HepG2 (cell line): ENCODE results near the gene DOCK1. TPM values are rescaled to one million over a fixed set of nuclear protein-coding genes. Genes with fewer than 3 reads are reported as not detected.

ENCODE experiments used
- EP300 ChIP-seq, 3 experiments: sonication (generic) in 1 of 3; formaldehyde crosslinking in 1 of 3; IDR thresholded peaks; 2 replicates each; pipeline versions ENCODE4 v1.5.1 to v1.6.1; 2011 to 2020; ENCODE audit warnings: low read depth in 2 of 3, low read length in 2 of 3, borderline replicate concordance in 1 of 3, improper control_type of control experiment in 1 of 3, mild to moderate bottlenecking in 1 of 3, missing genetic modification reagents in 1 of 3, moderate library complexity in 1 of 3
- ERF ChIP-seq: IDR thresholded peaks from 2 replicates; pipeline ENCODE4 v1.6.1; 2018; ENCODE audit warnings: missing biosample characterization, missing genetic modification reagents
- FOXA3 ChIP-seq: IDR thresholded peaks from 2 replicates; pipeline ENCODE4 v1.6.1; 2016; ENCODE audit warnings: missing genetic modification reagents, missing compliant biosample characterization
- FOXK1 ChIP-seq: sonication (generic); formaldehyde crosslinking; IDR thresholded peaks from 2 replicates; pipeline ENCODE4 v1.4.0; 2020; ENCODE audit warnings: low read depth, missing genetic modification reagents, borderline replicate concordance
- FOXK2 ChIP-seq: fragments of 450-650 bp; IDR thresholded peaks from 2 replicates; pipeline ENCODE4 v1.6.1; 2016
- GATA4 ChIP-seq: sonication (generic); IDR thresholded peaks from 2 replicates; pipeline ENCODE4 v1.6.1; 2016; ENCODE audit warnings: antibody characterized with exemption, low read depth, borderline replicate concordance
- GRHL1 ChIP-seq: sonication (generic); formaldehyde crosslinking; conservative IDR thresholded peaks from 2 replicates; pipeline ENCODE4 v1.8.0; 2022; ENCODE audit warnings: missing genetic modification reagents
- NCOA2 ChIP-seq: sonication (generic); formaldehyde crosslinking; IDR thresholded peaks from 2 replicates; pipeline ENCODE4 v1.8.0; 2022; ENCODE audit warnings: inconsistent platforms
- RFXAP ChIP-seq: sonication (generic); formaldehyde crosslinking; IDR thresholded peaks from 2 replicates; pipeline ENCODE4 v1.4.0; 2020; ENCODE audit warnings: missing genetic modification reagents, borderline replicate concordance
- RXRB ChIP-seq: IDR thresholded peaks from 2 replicates; pipeline ENCODE4 v1.6.1; 2016; ENCODE audit warnings: borderline replicate concordance, missing genetic modification reagents, missing compliant biosample characterization
- TARDBP ChIP-seq: sonication (generic); formaldehyde crosslinking; IDR thresholded peaks from 2 replicates; pipeline ENCODE4 v1.8.0; 2022; ENCODE audit warnings: mild to moderate bottlenecking, missing genetic modification reagents
- TCF7 ChIP-seq: sonication (generic); IDR thresholded peaks from 2 replicates; pipeline ENCODE4 v1.6.1; 2016; ENCODE audit warnings: antibody characterized with exemption, low read depth
- TRIM24 ChIP-seq: sonication (generic); formaldehyde crosslinking; IDR thresholded peaks from 2 replicates; pipeline ENCODE4 v1.8.0; 2022; ENCODE audit warnings: mild to moderate bottlenecking, missing genetic modification reagents
- ZNF205 ChIP-seq: IDR thresholded peaks from 2 replicates; pipeline ENCODE4 v1.6.1; 2018; ENCODE audit warnings: missing biosample characterization, missing genetic modification reagents
- ZNF232 ChIP-seq: sonication (generic); formaldehyde crosslinking; IDR thresholded peaks from 2 replicates; pipeline ENCODE4 v1.4.0; 2020; ENCODE audit warnings: missing genetic modification reagents, borderline replicate concordance
- ZNF562 ChIP-seq: sonication (generic); formaldehyde crosslinking; IDR thresholded peaks from 2 replicates; pipeline ENCODE4 v1.8.0; 2022; ENCODE audit warnings: missing genetic modification reagents, borderline replicate concordance
- polyA plus RNA-seq, 8 experiments: library from polyadenylated mRNA; depleted of rRNA in 3 of 8; stranded (reverse) in 7 of 8; unstranded in 1 of 8; fragments of >200 nt; fragmentation: Illumina TruSeq in 4 of 8; extraction: Trizol in 4 of 8; gene quantifications; 2 replicates each; pipeline versions ENCODE4 v1.2.1 to v1.2.3, GENCODE V29; 2011 to 2016; ENCODE audit warnings: low read depth in 4 of 8, missing spikeins in 1 of 8, mixed read lengths in 1 of 8; ENCODE audit not compliant: insufficient read depth in 1 of 8
- total RNA-seq, 5 experiments: library from RNA; depleted of rRNA; stranded (reverse); fragments of >200 nt; fragmentation: Illumina TruSeq; extraction: Trizol; gene quantifications; 2 replicates each; pipeline ENCODE4 v1.2.3, GENCODE V29; 2016; ENCODE audit warnings: low read depth in 1 of 5
- TF ChIP-seq, protein P1 (sequence below): sonication (generic); formaldehyde crosslinking; IDR thresholded peaks from 2 replicates; pipeline ENCODE4 v1.4.0; 2020; ENCODE audit warnings: missing genetic modification reagents, borderline replicate concordance
- TF ChIP-seq, protein P2 (sequence below): sonication (generic); formaldehyde crosslinking; IDR thresholded peaks from 2 replicates; pipeline ENCODE4 v1.8.0; 2022; ENCODE audit warnings: mild to moderate bottlenecking, missing genetic modification reagents, borderline replicate concordance
- TF ChIP-seq, protein P3 (sequence below): IDR thresholded peaks from 2 replicates; pipeline ENCODE4 v1.6.1; 2012; ENCODE audit warnings: inconsistent platforms

The DOCK1 gene
- total and polyA plus RNA-seq, 2 of the 13 experiments (the other 11 are each of a cell fraction or from before 2014, with no cell fraction given): 8.3 to 25.5 TPM

DNA sequence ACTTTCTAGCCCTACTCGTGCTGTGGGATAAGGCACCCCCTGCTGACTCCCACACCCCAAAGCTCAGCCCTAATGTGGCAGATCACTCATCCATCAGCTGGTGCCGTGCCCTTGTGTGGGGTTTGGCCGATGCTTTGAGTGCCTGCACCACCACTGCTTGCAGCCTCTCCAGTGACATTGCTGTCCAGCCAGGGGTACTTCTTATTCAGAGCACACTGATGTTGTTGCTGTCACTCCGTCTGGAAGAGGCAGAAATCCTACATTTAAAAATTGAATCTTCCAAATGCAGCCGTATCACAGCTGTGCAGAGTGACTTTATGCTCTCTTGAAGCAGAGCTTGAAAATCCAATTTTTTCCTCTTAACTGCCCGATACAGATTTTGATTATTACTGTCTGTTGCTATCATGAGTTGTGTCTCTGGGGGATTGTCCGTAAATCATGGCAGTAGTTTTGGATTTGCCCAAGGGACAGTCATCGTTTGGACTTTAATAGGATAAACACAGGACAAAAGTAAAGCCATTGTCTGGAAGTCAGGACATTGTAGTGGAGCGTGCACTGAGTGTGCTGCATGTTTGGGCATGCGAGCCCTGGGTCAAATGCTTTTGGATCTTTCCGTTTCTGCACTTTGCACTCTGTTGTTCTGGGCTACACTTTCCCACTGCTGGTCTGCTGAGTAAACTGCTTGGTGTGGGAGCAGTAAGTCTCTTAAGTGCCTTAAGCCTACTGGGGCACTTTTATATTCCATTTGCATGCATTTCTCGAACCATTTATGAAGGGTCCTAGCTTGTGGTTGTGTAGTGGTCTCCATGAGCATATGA lies 128.2 kb downstream of the DOCK1 start (continued):
- TF ChIP-seq EP300 (IDR thresholded peaks at IDR 0.05; ENCODE audit: low read depth in 2 of 2, low read length in 2 of 2) (peak; percentile 12 to 75; a peak in 2 of 4 replicates), EP300 (CRISPR knock-in tag; IDR thresholded peaks at IDR 0.05; ENCODE audit: borderline replicate concordance) (peak; percentile 78), GRHL1 (no peak), ZNF232 (CRISPR knock-in tag) (0 out of 2 replicates have a peak, but pooled peaks have one; percentile 30), FOXA3 (CRISPR knock-in tag) (peak; percentile 58), ZNF205 (peak; percentile 56; the same call in 1 of the 2 replicates), NCOA2 (CRISPR knock-in tag) (peak; percentile 61), TARDBP (CRISPR knock-in tag) (peak; percentile 38; the same call in 1 of the 2 replicates), FOXK2 (no peak), RFXAP (CRISPR knock-in tag) (0 out of 2 replicates have a peak, but pooled peaks have one; percentile 52), RXRB (CRISPR knock-in tag) (peak; percentile 76), GATA4 (0 out of 2 replicates have a peak, but pooled peaks have one; percentile 11), ZNF562 (CRISPR knock-in tag) (no peak), ERF (0 out of 2 replicates have a peak, but pooled peaks have one; percentile 42), FOXK1 (CRISPR knock-in tag) (peak; percentile 45; the same call in 1 of the 2 replicates), TRIM24 (CRISPR knock-in tag) (no peak), TCF7 (peak; percentile 67; the same call in 1 of the 2 replicates)
- TF ChIP-seq, protein P1, sequence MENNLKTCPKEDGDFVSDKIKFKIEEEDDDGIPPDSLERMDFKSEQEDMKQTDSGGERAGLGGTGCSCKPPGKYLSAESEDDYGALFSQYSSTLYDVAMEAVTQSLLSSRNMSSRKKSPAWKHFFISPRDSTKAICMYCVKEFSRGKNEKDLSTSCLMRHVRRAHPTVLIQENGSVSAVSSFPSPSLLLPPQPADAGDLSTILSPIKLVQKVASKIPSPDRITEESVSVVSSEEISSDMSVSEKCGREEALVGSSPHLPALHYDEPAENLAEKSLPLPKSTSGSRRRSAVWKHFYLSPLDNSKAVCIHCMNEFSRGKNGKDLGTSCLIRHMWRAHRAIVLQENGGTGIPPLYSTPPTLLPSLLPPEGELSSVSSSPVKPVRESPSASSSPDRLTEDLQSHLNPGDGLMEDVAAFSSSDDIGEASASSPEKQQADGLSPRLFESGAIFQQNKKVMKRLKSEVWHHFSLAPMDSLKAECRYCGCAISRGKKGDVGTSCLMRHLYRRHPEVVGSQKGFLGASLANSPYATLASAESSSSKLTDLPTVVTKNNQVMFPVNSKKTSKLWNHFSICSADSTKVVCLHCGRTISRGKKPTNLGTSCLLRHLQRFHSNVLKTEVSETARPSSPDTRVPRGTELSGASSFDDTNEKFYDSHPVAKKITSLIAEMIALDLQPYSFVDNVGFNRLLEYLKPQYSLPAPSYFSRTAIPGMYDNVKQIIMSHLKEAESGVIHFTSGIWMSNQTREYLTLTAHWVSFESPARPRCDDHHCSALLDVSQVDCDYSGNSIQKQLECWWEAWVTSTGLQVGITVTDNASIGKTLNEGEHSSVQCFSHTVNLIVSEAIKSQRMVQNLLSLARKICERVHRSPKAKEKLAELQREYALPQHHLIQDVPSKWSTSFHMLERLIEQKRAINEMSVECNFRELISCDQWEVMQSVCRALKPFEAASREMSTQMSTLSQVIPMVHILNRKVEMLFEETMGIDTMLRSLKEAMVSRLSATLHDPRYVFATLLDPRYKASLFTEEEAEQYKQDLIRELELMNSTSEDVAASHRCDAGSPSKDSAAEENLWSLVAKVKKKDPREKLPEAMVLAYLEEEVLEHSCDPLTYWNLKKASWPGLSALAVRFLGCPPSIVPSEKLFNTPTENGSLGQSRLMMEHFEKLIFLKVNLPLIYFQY (CRISPR knock-in tag): peak; percentile 87; the same call in 1 of the 2 replicates
- TF ChIP-seq, protein P2, sequence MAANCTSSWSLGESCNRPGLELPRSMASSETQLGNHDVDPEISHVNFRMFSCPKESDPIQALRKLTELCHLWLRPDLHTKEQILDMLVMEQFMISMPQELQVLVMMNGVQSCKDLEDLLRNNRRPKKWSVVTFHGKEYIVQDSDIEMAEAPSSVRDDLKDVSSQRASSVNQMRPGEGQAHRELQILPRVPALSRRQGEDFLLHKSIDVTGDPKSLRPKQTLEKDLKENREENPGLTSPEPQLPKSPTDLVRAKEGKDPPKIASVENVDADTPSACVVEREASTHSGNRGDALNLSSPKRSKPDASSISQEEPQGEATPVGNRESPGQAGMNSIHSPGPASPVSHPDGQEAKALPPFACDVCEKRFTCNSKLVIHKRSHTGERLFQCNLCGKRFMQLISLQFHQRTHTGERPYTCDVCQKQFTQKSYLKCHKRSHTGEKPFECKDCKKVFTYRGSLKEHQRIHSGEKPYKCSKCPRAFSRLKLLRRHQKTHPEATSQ: no peak
- TF ChIP-seq, protein P3, sequence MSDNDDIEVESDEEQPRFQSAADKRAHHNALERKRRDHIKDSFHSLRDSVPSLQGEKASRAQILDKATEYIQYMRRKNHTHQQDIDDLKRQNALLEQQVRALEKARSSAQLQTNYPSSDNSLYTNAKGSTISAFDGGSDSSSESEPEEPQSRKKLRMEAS: peak; percentile 58; the same call in 1 of the 2 replicates
